ENCODE measurements around the gene NCOA3. TPM values are rescaled to one million over a fixed set of nuclear protein-coding genes. Genes with fewer than 3 reads are reported as not detected.

NCOA3 gene
- total RNA-seq, 4 donors from 2014 or later: 41.6 to 74.7 (median 55.8) TPM

DNA sequence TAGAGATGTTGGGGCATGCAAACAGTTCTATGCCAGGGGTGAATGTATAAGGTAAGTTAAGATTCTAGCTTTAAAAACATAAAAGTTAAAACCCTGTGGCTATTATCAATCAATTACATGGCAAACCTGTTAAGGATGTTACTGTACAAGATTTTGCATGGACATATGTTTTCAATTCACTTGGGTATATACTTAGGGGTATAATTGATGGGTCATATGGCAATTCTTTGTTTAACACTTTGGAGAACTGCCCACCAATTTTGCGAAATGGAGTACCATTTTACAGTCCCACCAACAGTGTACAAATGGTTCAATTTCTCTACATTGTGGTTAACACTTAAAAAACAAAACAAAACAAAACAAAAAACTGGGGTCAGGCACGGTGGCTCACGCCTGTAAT is 9.4 kb upstream of the NCOA3 start:
- TF ChIP-seq, protein P1, sequence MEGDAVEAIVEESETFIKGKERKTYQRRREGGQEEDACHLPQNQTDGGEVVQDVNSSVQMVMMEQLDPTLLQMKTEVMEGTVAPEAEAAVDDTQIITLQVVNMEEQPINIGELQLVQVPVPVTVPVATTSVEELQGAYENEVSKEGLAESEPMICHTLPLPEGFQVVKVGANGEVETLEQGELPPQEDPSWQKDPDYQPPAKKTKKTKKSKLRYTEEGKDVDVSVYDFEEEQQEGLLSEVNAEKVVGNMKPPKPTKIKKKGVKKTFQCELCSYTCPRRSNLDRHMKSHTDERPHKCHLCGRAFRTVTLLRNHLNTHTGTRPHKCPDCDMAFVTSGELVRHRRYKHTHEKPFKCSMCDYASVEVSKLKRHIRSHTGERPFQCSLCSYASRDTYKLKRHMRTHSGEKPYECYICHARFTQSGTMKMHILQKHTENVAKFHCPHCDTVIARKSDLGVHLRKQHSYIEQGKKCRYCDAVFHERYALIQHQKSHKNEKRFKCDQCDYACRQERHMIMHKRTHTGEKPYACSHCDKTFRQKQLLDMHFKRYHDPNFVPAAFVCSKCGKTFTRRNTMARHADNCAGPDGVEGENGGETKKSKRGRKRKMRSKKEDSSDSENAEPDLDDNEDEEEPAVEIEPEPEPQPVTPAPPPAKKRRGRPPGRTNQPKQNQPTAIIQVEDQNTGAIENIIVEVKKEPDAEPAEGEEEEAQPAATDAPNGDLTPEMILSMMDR (IDR thresholded peaks at IDR 0.05; ENCODE audit: low read depth): no peak

- TF ChIP-seq, protein P1 (IDR thresholded peaks at IDR 0.05; ENCODE audit: low read depth): no peak
Measured at GRCh38 chr20:47493175-47493962, 8.3 kb upstream of the NCOA3 start.

- TF ChIP-seq, protein P1 (IDR thresholded peaks at IDR 0.05; ENCODE audit: low read depth): no peak
Measured at GRCh38 chr20:47493963-47494293, 7.8 kb upstream of the NCOA3 start.

- TF ChIP-seq, protein P1 (IDR thresholded peaks at IDR 0.05; ENCODE audit: low read depth): no peak
Measured at GRCh38 chr20:47496118-47496517, 5.6 kb upstream of the NCOA3 start.

DNA sequence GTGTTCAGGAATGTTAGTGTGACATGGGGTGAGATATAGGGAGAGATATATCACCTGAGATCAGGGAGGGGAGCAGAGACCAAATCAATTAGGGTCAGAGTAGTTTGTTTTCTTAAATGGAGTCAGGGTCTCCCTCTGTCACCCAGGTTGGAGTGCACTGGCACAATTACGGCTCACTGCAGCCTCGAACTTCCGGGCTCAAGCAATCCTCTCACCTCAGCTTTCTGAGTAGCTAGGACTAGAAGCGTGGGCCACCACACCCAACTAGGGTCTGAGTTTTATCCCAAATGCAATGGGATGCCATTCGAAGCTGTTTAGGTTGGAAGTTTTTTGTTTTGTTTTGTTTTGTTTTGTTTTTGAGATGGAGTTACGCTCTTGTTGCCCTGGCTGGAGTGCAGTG is 3.1 kb upstream of the NCOA3 start:
- TF ChIP-seq, protein P1 (IDR thresholded peaks at IDR 0.05; ENCODE audit: low read depth): no peak

DNA sequence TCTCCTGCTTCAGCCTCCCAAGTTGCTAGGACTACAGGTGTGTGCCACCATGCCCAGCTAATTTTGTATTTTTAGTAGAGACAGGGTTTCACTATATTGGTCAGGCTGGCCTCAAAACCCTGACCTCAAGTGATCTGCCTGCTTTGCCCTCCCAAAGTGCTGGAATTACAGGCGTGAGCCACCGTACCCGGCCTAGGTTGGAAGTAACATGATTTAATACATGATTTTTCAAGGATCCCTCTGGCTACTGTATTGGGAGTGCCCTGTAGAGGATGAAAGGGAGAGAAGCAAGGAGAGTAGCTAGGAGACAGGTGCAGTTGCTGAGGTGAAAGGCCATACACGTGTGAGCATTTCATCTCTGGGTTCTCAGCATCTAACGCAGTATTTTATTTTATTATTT is 2.6 kb upstream of the NCOA3 start:
- TF ChIP-seq, protein P1 (IDR thresholded peaks at IDR 0.05; ENCODE audit: low read depth): no peak

- TF ChIP-seq, protein P1 (IDR thresholded peaks at IDR 0.05; ENCODE audit: low read depth): no peak
Measured at GRCh38 chr20:47500554-47500953, 1.1 kb upstream of the NCOA3 start.
